ENCODE measurements around the gene UROC1. TPM values are rescaled to one million over a fixed set of nuclear protein-coding genes. Genes with fewer than 3 reads are reported as not detected.

Gene UROC1
- total RNA-seq, 1 donor, result not detected

DNA sequence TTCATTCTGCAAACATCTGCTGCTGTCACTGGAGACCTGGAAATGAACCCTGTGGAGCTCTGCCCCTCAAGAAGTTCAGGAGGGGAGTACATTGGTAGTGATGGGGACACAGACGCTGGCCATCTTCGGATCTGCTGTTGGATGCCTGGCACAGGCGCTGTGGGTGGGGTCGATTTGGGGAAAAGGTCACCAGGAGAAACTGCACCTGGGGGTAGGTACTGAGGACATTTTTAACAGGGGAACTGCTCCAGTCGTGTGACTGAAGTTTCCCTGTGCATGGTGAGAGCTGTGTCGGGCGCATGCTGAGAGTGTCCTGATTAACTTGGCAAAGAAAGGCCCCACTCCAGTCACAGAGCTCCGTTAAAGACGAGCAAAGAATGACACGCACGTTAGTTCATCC is 3.4 kb downstream of the UROC1 start:
- H3K4me3 ChIP-seq (ENCODE audit: low read depth, low read length), result no peak overlapping the region
- TF ChIP-seq, protein P1, sequence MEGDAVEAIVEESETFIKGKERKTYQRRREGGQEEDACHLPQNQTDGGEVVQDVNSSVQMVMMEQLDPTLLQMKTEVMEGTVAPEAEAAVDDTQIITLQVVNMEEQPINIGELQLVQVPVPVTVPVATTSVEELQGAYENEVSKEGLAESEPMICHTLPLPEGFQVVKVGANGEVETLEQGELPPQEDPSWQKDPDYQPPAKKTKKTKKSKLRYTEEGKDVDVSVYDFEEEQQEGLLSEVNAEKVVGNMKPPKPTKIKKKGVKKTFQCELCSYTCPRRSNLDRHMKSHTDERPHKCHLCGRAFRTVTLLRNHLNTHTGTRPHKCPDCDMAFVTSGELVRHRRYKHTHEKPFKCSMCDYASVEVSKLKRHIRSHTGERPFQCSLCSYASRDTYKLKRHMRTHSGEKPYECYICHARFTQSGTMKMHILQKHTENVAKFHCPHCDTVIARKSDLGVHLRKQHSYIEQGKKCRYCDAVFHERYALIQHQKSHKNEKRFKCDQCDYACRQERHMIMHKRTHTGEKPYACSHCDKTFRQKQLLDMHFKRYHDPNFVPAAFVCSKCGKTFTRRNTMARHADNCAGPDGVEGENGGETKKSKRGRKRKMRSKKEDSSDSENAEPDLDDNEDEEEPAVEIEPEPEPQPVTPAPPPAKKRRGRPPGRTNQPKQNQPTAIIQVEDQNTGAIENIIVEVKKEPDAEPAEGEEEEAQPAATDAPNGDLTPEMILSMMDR (IDR thresholded peaks at IDR 0.05; ENCODE audit: insufficient read depth, low read depth, low read length), result no peak
- DNase-seq (ENCODE audit: low read depth), result no peak

DNA sequence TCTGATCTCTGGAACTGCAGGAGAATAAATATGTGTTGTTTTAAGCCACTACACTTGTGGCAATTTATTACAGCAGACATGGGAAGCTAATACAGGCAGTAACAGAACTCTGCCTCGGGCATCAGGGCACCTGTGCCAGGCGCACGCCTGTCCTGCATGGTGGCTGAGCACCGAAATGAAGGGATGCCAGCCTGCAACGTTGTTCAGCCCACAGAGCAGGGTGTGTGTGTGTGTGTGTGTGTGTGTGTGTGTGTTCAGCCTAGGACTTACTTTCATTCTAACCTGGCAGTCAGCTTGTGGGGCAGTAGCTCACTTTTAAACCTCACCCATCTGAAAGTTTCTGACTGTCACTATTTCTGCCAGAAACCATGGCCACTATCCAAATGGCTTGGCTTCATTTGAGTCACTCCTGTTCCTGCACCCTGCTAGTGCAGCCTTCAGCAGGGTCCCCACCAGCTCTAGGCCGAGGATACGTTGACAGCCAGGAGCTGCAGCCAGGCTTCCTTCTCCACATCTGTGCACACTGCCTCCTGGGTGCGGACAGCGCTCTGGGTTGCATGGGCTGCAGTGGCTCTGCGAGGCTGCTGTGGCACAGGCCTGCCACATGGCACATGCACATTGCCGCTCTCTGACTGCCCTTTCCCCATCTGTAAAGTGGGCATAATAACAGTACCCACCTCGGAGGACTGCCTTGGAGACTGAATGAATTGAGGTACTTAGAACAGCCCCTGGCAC is 4.5 kb downstream of the UROC1 start:
- TF ChIP-seq, protein P1 (IDR thresholded peaks at IDR 0.05; ENCODE audit: insufficient read depth, low read depth, low read length), result no peak
- no peak for DNase-seq (ENCODE audit: low read depth)
- H3K4me3 ChIP-seq (ENCODE audit: low read depth, low read length), result no peak overlapping the region

DNA sequence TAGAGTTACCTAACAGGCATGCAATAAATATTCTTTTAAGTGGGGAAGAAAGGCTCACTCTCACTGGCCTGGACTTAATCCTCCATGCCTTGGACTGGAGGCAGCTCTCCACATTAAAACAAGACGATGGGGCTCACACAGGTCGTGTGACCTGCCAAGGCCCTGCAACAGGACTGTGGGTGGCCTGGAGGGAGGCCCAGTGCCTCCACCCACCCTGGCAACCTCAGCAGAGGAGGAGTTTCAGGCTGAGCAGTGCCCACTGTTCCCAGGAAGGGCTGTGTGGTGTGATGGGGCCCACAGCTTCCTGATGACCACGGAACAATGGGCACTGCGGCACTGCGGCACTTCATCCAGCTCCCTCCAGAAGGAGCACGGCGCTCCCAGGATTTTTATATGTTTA is 5.5 kb downstream of the UROC1 start:
- TF ChIP-seq, protein P1 (IDR thresholded peaks at IDR 0.05; ENCODE audit: insufficient read depth, low read depth, low read length), result no peak
- H3K4me3 ChIP-seq (ENCODE audit: low read depth, low read length), result no peak overlapping the region
- DNase-seq (ENCODE audit: low read depth), result no peak

DNA sequence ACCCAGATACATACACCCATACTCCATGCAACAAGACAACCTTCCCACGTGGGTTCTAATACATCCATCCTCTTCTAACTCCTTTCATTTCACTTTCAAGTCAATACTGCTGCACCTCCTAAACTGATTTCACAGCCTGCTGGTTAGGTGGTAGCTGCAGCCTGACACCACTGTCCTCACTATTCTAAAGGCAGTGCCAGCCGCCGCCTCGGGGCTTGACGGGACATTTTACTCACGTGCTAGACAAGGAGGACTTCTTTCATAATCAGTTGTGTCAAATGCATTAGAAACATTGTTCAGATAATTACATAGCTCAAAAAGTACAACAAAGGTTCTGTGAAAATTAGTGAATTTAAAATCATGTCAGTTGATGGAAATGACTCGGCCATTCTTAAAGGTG is 6.3 kb downstream of the UROC1 start:
- TF ChIP-seq, protein P1 (IDR thresholded peaks at IDR 0.05; ENCODE audit: insufficient read depth, low read depth, low read length), result no peak
- no peak overlapping the region for H3K4me3 ChIP-seq (ENCODE audit: low read depth, low read length)
- no peak for DNase-seq (ENCODE audit: low read depth)

DNA sequence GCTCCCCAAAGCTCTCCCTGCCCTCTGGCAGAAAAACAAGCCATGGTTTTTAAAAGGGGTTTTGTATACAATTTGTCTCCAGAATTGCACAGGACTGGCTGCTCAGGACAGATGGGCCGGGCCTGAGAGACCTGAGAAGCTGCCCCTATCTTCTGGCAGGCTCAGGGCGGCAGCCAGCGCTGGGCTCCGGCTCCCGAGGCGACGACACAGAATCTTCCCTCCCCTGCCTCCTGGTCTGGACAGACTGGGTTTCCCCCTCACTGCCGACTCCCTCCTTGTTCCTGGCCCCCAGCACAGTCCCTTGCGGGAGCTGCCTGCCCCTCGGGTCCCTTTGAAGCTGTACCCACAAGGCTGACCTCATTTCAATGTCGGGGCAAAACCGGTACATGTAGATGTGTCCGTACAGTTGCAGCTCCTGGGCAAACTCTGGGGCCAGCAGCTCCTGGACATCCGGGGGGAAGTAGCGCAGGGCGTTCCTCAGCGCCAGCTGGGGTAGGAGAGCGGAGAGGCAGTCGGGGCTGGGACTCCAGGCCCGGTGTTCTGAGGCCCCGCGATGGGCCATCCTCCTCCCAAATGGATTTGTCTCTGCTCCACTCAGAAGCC is 7.2 kb downstream of the UROC1 start:
- no peak for DNase-seq (ENCODE audit: low read depth)
- no peak overlapping the region for H3K4me3 ChIP-seq (ENCODE audit: low read depth, low read length)
- TF ChIP-seq, protein P1 (IDR thresholded peaks at IDR 0.05; ENCODE audit: insufficient read depth, low read depth, low read length), result no peak

DNA sequence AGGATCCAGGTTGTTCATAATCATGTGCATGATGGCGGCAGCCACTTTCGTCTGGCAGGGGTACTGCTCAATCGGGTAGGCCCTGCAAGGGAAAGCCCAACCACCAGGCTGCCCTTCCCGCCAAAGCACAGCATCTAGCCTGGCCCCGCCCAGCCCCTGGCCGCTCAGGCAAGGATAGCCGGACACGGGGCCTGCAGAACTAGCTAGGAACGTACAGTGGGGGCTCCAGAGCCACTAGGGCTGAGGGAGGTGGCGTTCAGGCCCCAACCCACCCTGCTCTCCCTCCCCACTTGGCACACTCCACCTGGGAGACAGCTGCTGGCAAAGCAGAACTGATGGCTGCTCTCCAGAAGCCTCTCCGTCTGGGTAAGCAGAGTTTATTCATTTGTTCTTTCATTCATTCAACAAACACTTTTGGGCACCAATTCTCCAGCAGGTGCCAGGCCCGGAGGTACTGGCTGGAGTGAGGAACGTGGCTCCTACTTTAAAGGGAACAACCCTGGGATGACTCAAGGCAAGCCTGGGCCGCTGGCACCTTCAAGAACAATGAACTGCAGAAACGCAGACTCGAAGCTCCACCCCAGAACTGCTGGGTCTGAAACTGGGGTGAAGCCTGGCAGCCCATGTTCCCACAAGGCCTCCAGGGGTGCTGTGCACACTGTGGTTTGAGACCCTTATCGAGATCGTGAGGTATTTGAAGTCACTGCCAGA is 7.8 kb downstream of the UROC1 start:
- H3K4me3 ChIP-seq (ENCODE audit: low read depth, low read length), result no peak overlapping the region
- TF ChIP-seq, protein P1 (IDR thresholded peaks at IDR 0.05; ENCODE audit: insufficient read depth, low read depth, low read length), result no peak
- no peak for DNase-seq (ENCODE audit: low read depth)
